HG02642 (cell line): ENCODE measurements around the gene DOLK.

Source experiments
- ATAC-seq: cut with Tn5 transposase; IDR thresholded peaks from one replicate; pipeline ENCODE4 v1.9.1; 2021; ENCODE audit warnings: mild to moderate bottlenecking; ENCODE audit not compliant: unreplicated experiment, poor library complexity

Gene DOLK

DNA sequence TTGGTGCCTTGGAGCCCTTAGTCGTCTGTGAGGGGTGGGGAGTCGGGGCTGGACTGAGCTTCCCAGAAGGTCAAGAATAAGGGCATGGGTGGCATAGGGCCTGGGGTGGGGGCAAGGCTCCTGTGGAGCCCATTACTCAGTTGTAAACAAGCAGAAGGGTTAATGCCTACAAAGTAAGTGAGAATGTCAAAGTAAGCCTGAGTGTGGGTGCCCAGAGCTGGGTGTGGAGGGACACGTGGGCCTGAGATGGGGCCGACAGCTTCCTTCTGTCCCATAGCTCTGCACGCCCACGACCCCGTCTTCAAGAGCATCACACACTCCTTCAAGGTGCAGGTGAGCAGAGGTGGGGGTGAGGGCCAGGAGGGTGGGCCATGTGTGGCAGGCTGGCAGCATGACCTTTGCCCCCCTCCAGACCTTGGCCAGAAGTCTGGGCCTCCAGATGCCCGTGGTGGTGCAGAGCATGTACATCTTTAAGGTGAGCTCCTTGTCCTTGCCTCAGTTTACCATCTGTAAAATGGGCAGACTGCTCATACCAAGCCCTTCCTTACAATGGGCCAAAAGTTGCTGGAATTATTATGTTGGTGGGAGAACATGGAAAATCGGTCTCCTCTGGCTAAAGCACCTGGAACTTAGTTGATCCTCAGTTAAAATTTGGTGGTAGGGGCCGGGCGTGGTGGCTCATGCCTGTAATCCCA lies 11.1 kb downstream of the DOLK start:
- ATAC-seq = no peak

DNA sequence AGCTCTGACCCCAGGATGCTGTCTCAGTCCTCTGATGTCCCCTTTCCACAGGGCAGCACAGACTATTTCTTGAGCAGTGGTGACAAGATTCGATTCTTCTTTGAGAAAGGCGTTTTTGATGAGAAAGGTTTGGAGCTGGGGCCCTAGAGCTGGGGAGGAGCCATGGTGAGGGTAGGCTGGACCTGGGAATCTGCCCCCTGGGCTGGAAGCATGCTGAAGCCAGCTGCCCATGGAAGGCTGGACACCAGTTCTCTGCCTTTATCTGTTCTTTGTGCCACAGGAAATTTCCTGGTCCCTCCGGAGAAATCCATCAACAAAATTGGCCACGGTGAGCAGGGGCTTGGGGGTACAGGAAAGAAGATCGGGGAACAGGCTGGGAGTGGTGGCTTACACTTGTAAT lies 13.7 kb downstream of the DOLK start:
- ATAC-seq = no peak

GRCh38 chr9:128929560-128929959 lies 17.8 kb downstream of the DOLK start:
- no peak for ATAC-seq

GRCh38 chr9:128928624-128929023 lies 18.8 kb downstream of the DOLK start:
- no peak for ATAC-seq

- no peak for ATAC-seq
These were observed 19.5 kb downstream of the DOLK start for GRCh38 chr9:128927731-128928411.

DNA sequence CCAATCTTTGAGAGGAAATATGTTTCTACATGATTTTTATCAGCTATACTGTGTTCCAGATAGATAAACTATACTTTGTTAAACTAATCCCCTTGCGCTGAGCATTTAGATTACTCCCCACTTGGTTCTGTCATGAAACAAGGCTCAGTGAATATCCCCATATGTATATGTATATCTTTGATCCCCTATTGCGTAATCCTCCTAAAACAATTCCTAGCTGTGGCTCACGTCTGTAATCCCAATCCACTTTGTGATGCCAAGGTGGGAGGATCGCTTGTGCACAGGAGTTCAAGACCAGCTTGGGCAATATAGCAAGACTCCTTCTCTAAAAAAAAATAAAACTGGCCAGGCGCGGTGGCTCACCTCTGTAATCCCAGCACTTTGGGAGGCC lies 23.9 kb downstream of the DOLK start:
- no peak for ATAC-seq

DNA sequence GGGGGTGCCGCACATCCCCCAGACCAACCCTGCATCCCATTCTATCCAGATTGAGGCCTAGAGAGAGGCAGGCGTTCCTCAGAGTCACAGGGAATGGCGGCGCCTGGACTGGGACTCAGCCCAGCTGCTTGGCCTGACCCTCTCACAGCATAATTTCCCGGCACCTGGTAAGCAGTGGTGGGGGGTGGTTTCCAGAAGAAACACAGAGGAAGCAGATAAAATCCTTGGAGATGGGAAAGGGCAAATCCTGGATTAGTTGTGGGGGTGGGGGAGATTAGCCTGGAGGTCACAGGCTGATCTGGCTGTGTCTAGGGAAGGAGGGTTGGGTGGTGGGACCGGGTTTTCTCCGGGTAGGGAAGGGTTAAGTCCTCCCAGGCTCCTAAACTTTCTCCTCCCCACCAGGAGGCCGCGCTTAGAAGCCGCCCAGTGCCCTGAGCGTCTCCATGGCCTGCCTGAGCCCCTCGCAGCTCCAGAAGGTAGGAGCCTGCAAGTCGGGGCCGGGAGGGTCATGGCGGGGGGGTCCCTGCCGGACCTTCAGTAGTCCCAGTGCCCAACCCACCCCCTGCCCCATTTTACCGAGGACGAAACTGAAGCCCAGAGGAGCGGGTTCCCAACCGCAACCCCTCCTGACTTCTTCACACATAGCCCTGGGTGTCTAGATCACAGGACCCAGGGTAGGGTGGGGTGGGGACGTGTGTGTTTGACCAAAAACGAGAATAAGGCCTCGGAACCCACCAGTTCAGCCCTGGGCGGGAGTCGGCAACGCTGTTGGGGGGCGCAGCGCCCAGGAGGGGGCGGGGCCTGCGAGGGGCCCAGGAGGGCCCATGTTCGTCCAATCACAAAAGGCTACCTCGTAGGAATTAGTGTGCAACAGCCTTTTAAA lies 25.3 kb downstream of the DOLK start:
- no peak for ATAC-seq

DNA sequence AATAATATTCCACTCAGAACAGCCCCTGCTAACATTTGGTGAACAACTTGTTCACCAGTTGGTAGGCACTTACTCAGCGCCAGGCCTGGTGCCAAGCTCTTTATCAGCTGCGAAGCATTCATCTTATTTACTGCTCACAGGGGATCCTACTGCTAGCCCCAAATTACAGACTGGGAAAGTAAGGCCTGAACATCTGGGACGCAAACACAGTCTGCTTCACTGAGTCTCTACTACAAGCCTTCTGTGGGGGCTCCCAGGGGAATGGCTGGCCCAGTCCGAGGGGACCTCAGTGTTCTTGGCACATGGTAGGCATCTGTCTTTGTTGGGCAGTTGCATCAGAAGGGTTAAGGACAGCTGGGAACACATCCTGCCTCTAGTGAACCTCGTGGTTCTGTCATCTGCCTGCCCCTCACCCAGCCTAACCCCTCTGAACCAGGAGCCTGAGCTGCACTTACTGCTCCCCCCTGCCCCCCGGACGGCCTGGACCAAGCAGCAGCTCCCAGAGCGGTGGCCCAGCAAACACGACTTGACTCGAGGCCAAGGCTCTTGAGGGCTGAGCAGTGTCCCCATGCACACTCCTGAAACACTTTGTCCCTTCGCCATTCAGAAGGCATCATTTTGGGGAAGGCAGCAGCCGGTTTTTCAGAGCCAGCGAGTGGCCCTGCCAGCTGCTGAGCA lies 26.9 kb downstream of the DOLK start, which contains the start of gene PHYHD1:
Gene PHYHD1, plus strand, starts transcription at position 602 of the 678 bp plus-strand sequence. CDS start 1,342 bp downstream, outside the sequence.
- no peak for ATAC-seq

- no peak for ATAC-seq
These were observed 27.9 kb downstream of the DOLK start for GRCh38 chr9:128919402-128920089.

GRCh38 chr9:128918921-128919320 lies 28.5 kb downstream of the DOLK start:
- no peak for ATAC-seq

DNA sequence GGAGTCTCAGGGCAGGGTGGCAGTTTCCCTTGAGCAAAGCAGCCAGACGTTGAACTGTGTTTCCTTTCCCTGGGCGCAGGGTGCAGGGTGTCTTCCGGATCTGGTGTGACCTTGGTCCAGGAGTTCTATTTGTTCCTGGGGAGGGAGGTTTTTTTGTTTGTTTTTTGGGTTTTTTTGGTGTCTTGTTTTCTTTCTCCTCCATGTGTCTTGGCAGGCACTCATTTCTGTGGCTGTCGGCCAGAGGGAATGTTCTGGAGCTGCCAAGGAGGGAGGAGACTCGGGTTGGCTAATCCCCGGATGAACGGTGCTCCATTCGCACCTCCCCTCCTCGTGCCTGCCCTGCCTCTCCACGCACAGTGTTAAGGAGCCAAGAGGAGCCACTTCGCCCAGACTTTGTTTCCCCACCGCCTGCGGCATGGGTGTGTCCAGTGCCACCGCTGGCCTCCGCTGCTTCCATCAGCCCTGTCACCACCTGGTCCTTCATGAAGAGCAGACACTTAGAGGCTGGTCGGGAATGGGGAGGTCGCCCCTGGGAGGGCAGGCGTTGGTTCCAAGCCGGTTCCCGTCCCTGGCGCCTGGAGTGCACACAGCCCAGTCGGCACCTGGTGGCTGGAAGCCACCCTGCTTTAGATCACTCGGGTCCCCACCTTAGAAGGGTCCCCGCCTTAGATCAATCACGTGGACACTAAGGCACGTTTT lies 30.1 kb downstream of the DOLK start:
- ATAC-seq = no peak

- no peak for ATAC-seq
These were observed 30.7 kb downstream of the DOLK start for GRCh38 chr9:128916745-128917144.

DNA sequence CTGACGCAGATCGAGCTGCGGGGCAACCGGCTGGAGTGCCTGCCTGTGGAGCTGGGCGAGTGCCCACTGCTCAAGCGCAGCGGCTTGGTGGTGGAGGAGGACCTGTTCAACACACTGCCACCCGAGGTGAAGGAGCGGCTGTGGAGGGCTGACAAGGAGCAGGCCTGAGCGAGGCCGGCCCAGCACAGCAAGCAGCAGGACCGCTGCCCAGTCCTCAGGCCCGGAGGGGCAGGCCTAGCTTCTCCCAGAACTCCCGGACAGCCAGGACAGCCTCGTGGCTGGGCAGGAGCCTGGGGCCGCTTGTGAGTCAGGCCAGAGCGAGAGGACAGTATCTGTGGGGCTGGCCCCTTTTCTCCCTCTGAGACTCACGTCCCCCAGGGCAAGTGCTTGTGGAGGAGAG lies 31.2 kb downstream of the DOLK start:
- no peak for ATAC-seq

DNA sequence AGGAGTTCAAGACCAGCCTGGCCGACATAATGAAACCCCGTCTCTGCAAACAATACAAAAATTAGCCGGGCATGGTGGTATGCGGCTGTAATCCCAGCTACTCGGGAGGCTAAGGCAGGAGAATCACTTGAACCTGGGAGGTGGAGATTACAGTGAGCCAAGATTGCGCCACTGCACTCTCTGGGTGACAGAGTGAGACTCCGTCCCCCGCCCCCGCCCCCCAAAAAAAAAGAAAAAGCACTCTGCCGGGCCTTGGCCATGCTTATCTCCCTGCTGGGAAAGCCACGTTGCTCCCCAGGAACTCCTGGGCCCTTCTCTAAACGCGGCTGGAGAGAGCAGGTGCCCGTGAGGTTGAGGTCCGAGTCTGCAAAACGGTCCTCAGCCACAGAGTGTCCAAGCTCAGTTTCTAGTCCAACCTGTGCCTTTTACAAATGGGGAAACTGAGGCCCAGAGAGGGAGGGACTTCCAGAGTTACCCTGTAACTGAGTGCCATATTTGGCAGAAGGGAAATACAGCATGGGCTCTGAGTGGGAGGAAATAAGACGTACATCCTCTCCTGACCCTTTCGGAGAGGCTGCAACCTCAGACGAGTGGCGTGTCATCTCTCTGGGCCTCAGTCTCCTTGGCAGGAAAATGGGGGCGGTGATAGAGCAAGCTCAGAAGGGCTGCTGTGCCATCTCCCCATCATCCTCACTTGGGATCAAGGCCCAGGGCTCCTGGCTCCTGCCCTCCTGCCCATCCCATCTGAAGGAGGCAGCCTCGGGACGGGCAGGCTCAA lies 33.2 kb downstream of the DOLK start:
- no peak for ATAC-seq

GRCh38 chr9:128913048-128913900 lies 34.1 kb downstream of the DOLK start:
- ATAC-seq = no peak

- no peak for ATAC-seq
These were observed 35.0 kb downstream of the DOLK start for GRCh38 chr9:128912270-128912853.

DNA sequence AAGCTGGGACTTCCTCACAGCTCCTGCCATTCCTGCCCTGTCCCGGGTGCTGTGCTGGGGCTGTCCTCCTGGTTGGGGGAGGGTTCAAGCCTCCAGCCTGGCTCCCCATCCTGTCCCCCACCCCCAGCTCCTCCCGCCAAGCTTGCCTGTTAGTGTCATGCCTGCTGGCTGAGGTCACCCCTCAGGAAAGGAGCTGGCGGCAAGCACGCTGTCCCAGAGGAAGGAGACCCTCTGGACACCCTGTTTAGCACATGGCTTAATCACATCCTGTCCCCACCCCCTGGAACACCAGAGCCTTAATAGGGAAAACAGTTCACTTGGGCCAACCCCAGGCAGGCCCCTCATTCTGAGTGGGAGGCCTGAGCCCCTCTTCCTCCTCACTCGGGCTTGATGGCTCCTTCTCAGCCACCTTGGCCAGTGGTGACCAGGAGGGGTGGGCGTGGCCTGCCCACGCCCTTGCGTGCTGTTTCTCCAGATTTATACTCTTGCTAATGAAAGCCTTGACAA lies 35.8 kb downstream of the DOLK start:
- ATAC-seq = no peak
